ENCODE data around the gene AQP5. TPM values are rescaled to one million over a fixed set of nuclear protein-coding genes. Genes with fewer than 3 reads are reported as not detected.

Gene AQP5
- total and polyA plus RNA-seq, 2 experiments from 2014 or later, result not detected

DNA sequence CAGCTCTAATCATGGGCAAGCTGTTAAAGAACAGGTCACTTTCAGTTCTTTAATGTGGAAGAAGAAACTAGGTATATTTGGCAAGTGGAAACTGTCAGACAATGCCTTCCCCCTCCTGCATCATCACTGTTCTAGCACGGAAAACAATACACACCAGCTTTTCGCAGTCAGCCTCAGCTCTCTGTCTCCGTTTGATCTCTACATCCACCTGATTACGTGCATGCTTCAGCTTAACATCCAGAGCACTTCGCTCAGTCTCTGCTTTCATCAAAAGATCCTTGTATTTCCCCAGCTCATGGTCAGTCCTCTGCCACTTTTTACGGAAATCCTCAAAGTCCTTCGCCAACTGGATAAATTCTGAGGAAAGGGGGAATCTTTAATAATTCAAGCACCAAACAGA is 44.6 kb downstream of the AQP5 start:
- peaks cover 61% of the 10 kb centered on the region for H3K79me2 ChIP-seq (ENCODE audit: insufficient read depth)
- H4K20me1 ChIP-seq (ENCODE audit: insufficient read depth), result no peaks in the 10 kb centered on the region
- no peak overlapping the region for H3K4me3 ChIP-seq
- no peak overlapping the region for H2AFZ ChIP-seq
- H3K9ac ChIP-seq, result no peak overlapping the region
- H3K27me3 ChIP-seq (replicated peaks; ENCODE audit: insufficient read depth), result no peaks in the 10 kb centered on the region
- H3K27ac ChIP-seq, result no peak overlapping the region
- peaks cover 10% of the 10 kb centered on the region for H3K4me1 ChIP-seq (ENCODE audit: insufficient read depth)
- H3K36me3 ChIP-seq (ENCODE audit: low read depth), result peaks cover 7% of the 10 kb centered on the region
- TF ChIP-seq EZH2phosphoT487 (IDR thresholded peaks at IDR 0.05; ENCODE audit: insufficient read depth, low read depth), result no peak
- TF ChIP-seq EZH2 (IDR thresholded peaks at IDR 0.05; ENCODE audit: insufficient read depth, poor library complexity, severe bottlenecking), result no peak
- WGBS, 2 experiments (ENCODE audit: low coverage in 1 of 2, low lambda C conversion rate in 2 of 2, missing lambda C conversion rate in 2 of 2), result 94 to 97% methylated on average over 7 of the region's 7 CpGs
- H3K9me3 ChIP-seq (ENCODE audit: low read depth), result no peaks in the 10 kb centered on the region
- H3K4me2 ChIP-seq (ENCODE audit: unreplicated experiment), result no peak overlapping the region
- peaks cover 28% of the 10 kb centered on the region; the same call in 1 of the 2 replicates for H3F3A ChIP-seq (ENCODE audit: insufficient read depth)
- H3K9me2 ChIP-seq (ENCODE audit: insufficient read depth), result no peaks in the 10 kb centered on the region
- in situ Hi-C loops (cut with MboI), result no loop called here
- DNase-seq, result no peak

DNA sequence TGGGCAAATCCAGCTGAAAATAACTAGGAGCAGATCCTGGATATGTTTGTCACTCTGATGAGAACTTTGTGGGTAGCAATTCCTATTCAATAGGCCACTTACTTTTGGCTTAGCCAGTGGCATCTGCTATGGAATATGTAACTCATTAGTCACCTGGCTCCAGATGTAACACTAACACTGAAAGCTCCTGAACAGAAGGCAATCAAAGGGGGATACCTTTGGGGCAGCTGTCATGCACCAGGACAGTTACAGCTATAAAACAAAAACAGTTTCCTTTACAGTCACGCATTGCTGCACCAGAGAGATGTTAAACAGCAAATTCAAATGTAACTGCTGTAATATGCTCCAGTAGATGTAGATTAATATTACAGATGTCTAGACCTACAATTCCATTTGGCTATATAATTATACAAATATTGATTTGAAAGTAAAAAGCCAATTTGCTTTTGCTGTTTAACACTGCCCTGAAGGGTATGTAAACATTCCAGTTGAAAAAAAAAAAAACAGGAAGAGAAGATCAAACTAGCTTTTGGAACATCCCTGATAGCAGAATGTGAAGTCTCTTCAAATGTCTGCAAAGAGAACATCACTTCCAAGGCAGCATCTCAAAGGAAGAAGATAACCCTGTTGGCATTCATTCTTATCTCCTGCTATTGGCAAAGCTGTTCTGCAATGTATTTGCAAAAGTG is 45.2 kb downstream of the AQP5 start:
- Histone ChIP-seq H3K27me3 (replicated peaks; ENCODE audit: insufficient read depth) (no peaks in the 10 kb centered on the region), H3K9ac (no peak overlapping the region), H3K9me2 (ENCODE audit: insufficient read depth) (no peaks in the 10 kb centered on the region), H3K9me3 (ENCODE audit: low read depth) (no peaks in the 10 kb centered on the region), H3K36me3 (ENCODE audit: low read depth) (peaks cover 7% of the 10 kb centered on the region), H3F3A (ENCODE audit: insufficient read depth) (peaks cover 28% of the 10 kb centered on the region; the same call in 1 of the 2 replicates), H3K79me2 (ENCODE audit: insufficient read depth) (peaks cover 67% of the 10 kb centered on the region), H3K4me3 (no peak overlapping the region), H2AFZ (no peak overlapping the region), H3K27ac (no peak overlapping the region), H4K20me1 (ENCODE audit: insufficient read depth) (no peaks in the 10 kb centered on the region), H3K4me2 (ENCODE audit: unreplicated experiment) (no peak overlapping the region), H3K4me1 (ENCODE audit: insufficient read depth) (peaks cover 10% of the 10 kb centered on the region)
- DNase-seq, result peak; percentile 73
- WGBS, 2 experiments (ENCODE audit: low coverage in 1 of 2, low lambda C conversion rate in 2 of 2, missing lambda C conversion rate in 2 of 2), result 93 to 95% methylated on average over 1 of the region's 1 CpG
- in situ Hi-C loops (cut with MboI), result no loop called here
- TF ChIP-seq EZH2 (IDR thresholded peaks at IDR 0.05; ENCODE audit: insufficient read depth, poor library complexity, severe bottlenecking) (no peak), EZH2phosphoT487 (IDR thresholded peaks at IDR 0.05; ENCODE audit: insufficient read depth, low read depth) (no peak)

DNA sequence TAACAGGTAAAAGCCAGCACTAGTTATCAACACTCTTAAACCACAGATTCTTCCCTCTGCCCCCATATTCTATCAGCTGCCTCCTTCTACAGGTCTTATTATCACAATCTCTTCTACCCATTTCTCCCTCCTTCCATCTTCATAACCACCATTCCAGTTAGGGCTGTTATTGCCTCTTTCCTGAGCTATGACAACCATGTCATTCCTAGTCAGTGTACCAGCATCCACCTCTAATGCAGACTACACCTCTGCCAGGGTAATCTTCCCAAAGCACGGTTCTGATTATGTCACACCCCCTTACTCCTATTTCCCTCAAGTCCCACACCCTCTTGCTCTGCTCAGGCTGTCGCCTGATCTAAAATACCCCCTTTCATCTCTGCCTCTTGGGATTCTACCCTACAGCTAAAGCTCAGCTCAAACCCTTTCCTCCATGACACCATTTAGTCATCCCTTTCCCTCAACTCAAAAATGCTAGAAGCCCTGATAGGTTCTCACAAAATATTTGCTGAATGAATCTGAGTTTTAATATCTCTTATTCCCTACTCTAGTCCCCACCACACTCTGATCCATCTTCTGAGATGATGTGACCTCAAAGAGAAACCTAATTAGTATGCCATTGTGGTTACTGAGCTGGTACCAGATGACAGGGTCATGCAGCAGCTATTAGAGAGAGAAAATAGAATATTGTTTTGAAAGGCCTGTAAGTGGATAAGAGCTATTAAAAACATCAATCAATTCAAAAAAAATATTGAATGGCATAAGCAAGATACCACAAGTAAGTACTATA is 51.9 kb downstream of the AQP5 start:
- Histone ChIP-seq H3K9ac (no peak overlapping the region), H3K4me1 (ENCODE audit: insufficient read depth) (peaks cover 14% of the 10 kb centered on the region), H3K27ac (no peak overlapping the region), H2AFZ (no peak overlapping the region), H3K9me3 (ENCODE audit: low read depth) (no peaks in the 10 kb centered on the region), H3K27me3 (replicated peaks; ENCODE audit: insufficient read depth) (no peaks in the 10 kb centered on the region), H3K4me2 (ENCODE audit: unreplicated experiment) (no peak overlapping the region), H3K4me3 (no peak overlapping the region), H3K79me2 (ENCODE audit: insufficient read depth) (peaks cover 100% of the 10 kb centered on the region), H4K20me1 (ENCODE audit: insufficient read depth) (no peaks in the 10 kb centered on the region), H3K36me3 (ENCODE audit: low read depth) (no peaks in the 10 kb centered on the region), H3K9me2 (ENCODE audit: insufficient read depth) (no peaks in the 10 kb centered on the region), H3F3A (ENCODE audit: insufficient read depth) (peaks cover 7% of the 10 kb centered on the region; the same call in 1 of the 2 replicates)
- WGBS, 2 experiments (ENCODE audit: low coverage in 1 of 2, low lambda C conversion rate in 2 of 2, missing lambda C conversion rate in 2 of 2), result 76 to 82% methylated on average over 2 of the region's 2 CpGs
- in situ Hi-C loops (cut with MboI), result no loop called here
- TF ChIP-seq EZH2phosphoT487 (IDR thresholded peaks at IDR 0.05; ENCODE audit: insufficient read depth, low read depth) (no peak), EZH2 (IDR thresholded peaks at IDR 0.05; ENCODE audit: insufficient read depth, poor library complexity, severe bottlenecking) (no peak)
- no peak for DNase-seq

DNA sequence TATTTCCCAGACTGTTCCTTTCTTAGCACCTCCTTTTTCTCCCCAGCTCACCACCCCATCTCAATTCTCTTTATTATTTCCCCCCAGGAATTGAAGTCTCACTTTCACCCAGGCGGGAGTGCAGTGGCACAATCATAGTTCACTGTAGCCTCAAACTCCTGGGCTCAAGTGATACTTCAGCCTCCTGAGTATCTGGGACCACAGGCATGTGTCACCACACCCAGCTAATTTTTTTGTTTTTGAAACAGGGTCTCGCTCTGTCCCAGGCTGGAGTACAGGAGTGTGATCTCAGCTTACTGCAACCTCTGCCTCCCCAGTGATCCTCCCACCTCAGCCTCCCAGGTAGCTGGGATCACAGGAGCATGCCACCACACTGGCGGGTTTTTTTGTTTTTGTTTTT is 52.7 kb downstream of the AQP5 start:
- DNase-seq, result no peak
- Histone ChIP-seq H4K20me1 (ENCODE audit: insufficient read depth) (no peaks in the 10 kb centered on the region), H2AFZ (no peak overlapping the region), H3K36me3 (ENCODE audit: low read depth) (no peaks in the 10 kb centered on the region), H3K4me3 (no peak overlapping the region), H3K79me2 (ENCODE audit: insufficient read depth) (peaks cover 100% of the 10 kb centered on the region), H3K9me2 (ENCODE audit: insufficient read depth) (no peaks in the 10 kb centered on the region), H3K9me3 (ENCODE audit: low read depth) (no peaks in the 10 kb centered on the region), H3K4me1 (ENCODE audit: insufficient read depth) (peaks cover 14% of the 10 kb centered on the region), H3K9ac (no peak overlapping the region), H3K4me2 (ENCODE audit: unreplicated experiment) (no peak overlapping the region), H3F3A (ENCODE audit: insufficient read depth) (peaks cover 7% of the 10 kb centered on the region; the same call in 1 of the 2 replicates), H3K27me3 (replicated peaks; ENCODE audit: insufficient read depth) (no peaks in the 10 kb centered on the region), H3K27ac (no peak overlapping the region)
- TF ChIP-seq EZH2phosphoT487 (IDR thresholded peaks at IDR 0.05; ENCODE audit: insufficient read depth, low read depth), result no peak
- TF ChIP-seq EZH2 (IDR thresholded peaks at IDR 0.05; ENCODE audit: insufficient read depth, poor library complexity, severe bottlenecking), result no peak
- WGBS, 2 experiments (ENCODE audit: low coverage in 1 of 2, low lambda C conversion rate in 2 of 2, missing lambda C conversion rate in 2 of 2), result 93 to 97% methylated on average over 3 of the region's 3 CpGs
- in situ Hi-C loops (cut with MboI), result no loop called here

Other genes with a start within 250 kb of the AQP5 start
- gene TMBIM6, start 220.3 kb upstream of the AQP5 start, total RNA-seq (2014; rRNA removed; shearing (Covaris generic)), result 461 and 510 TPM in 2 replicates
- 889 and 891 TPM in 2 replicates for gene TMBIM6, start 220.3 kb upstream of the AQP5 start, polyA plus RNA-seq (2016; fragmentation: Nextera tagmentation; extraction: Ambion mirVana)
- 28.4 and 28.8 TPM in 2 replicates for gene NCKAP5L, start 133.5 kb upstream of the AQP5 start, total RNA-seq (2014; rRNA removed; shearing (Covaris generic))
- gene NCKAP5L, start 133.5 kb upstream of the AQP5 start, polyA plus RNA-seq (2016; fragmentation: Nextera tagmentation; extraction: Ambion mirVana), result 13.5 and 14.1 TPM in 2 replicates
- gene BCDIN3D, start 118.8 kb upstream of the AQP5 start, total RNA-seq (2014; rRNA removed; shearing (Covaris generic)), result 3.3 and 4.2 TPM in 2 replicates
- 3.7 TPM in 2 replicates for gene BCDIN3D, start 118.8 kb upstream of the AQP5 start, polyA plus RNA-seq (2016; fragmentation: Nextera tagmentation; extraction: Ambion mirVana)
- gene FAIM2, start 58.0 kb upstream of the AQP5 start, total RNA-seq (2014; rRNA removed; shearing (Covaris generic)), result 0.86 and 2.8 TPM in 2 replicates
- gene FAIM2, start 58.0 kb upstream of the AQP5 start, polyA plus RNA-seq (2016; fragmentation: Nextera tagmentation; extraction: Ambion mirVana), result 4.6 and 5.3 TPM in 2 replicates
- not detected in 2 replicates for gene AQP2, start 11.1 kb upstream of the AQP5 start, total RNA-seq (2014; rRNA removed; shearing (Covaris generic))
- not detected in 2 replicates for gene AQP2, start 11.1 kb upstream of the AQP5 start, polyA plus RNA-seq (2016; fragmentation: Nextera tagmentation; extraction: Ambion mirVana)
- not detected in 2 replicates for gene AQP6, start 11.1 kb downstream of the AQP5 start, total RNA-seq (2014; rRNA removed; shearing (Covaris generic))
- not detected in 2 replicates for gene AQP6, start 11.1 kb downstream of the AQP5 start, polyA plus RNA-seq (2016; fragmentation: Nextera tagmentation; extraction: Ambion mirVana)
- 55.4 and 63.5 TPM in 2 replicates for gene RACGAP1, start 63.6 kb downstream of the AQP5 start, total RNA-seq (2014; rRNA removed; shearing (Covaris generic))
- 35.4 and 35.7 TPM in 2 replicates for gene RACGAP1, start 63.6 kb downstream of the AQP5 start, polyA plus RNA-seq (2016; fragmentation: Nextera tagmentation; extraction: Ambion mirVana)
- gene ASIC1, start 95.7 kb downstream of the AQP5 start, total RNA-seq (2014; rRNA removed; shearing (Covaris generic)), result 0.13 and 1.9 TPM in 2 replicates
- 0.95 and 1.4 TPM in 2 replicates for gene ASIC1, start 95.7 kb downstream of the AQP5 start, polyA plus RNA-seq (2016; fragmentation: Nextera tagmentation; extraction: Ambion mirVana)
- gene SMARCD1, start 123.5 kb downstream of the AQP5 start, total RNA-seq (2014; rRNA removed; shearing (Covaris generic)), result 41.9 and 48.3 TPM in 2 replicates
- 6.4 and 8.2 TPM in 2 replicates for gene SMARCD1, start 123.5 kb downstream of the AQP5 start, polyA plus RNA-seq (2016; fragmentation: Nextera tagmentation; extraction: Ambion mirVana)
- gene GPD1, start 142.1 kb downstream of the AQP5 start, total RNA-seq (2014; rRNA removed; shearing (Covaris generic)), result 0.13 TPM in 1 of 2 replicates, not detected in the other
- not detected in 2 replicates for gene GPD1, start 142.1 kb downstream of the AQP5 start, polyA plus RNA-seq (2016; fragmentation: Nextera tagmentation; extraction: Ambion mirVana)
- gene COX14, start 150.4 kb downstream of the AQP5 start, total RNA-seq (2014; rRNA removed; shearing (Covaris generic)), result 24.4 and 53.4 TPM in 2 replicates
- gene COX14, start 150.4 kb downstream of the AQP5 start, polyA plus RNA-seq (2016; fragmentation: Nextera tagmentation; extraction: Ambion mirVana), result 122 and 125 TPM in 2 replicates
- gene CERS5, start 205.5 kb downstream of the AQP5 start, total RNA-seq (2014; rRNA removed; shearing (Covaris generic)), result 52.4 and 60.7 TPM in 2 replicates
- gene CERS5, start 205.5 kb downstream of the AQP5 start, polyA plus RNA-seq (2016; fragmentation: Nextera tagmentation; extraction: Ambion mirVana), result 88.7 and 99.2 TPM in 2 replicates

Measured in GM23248 (cell line).